ENCODE results near the gene BUD13.
A peak's percentile ranks its signal among the peaks of the same experiment; 100 is the strongest.

BUD13 gene

DNA sequence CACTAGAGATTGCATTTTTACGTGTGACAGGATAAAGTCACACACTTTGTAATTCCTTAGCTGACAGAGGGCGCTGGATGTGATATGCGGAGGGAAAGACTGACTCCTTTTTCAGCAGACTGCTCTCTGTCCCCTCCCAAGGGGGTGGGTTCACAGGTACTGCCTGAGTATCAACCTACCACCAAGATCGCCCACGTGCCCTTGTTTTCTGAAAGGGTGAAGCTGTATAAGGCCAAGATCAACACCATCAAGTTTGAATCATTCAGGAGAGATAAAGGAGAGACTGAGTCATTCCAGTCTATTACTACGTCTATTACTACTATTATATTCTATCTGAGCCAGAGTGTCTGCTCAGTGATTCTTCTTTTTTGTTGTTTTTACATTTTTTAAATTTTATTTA lies 30.7 kb downstream of the BUD13 start:
- no peak for DNase-seq

DNA sequence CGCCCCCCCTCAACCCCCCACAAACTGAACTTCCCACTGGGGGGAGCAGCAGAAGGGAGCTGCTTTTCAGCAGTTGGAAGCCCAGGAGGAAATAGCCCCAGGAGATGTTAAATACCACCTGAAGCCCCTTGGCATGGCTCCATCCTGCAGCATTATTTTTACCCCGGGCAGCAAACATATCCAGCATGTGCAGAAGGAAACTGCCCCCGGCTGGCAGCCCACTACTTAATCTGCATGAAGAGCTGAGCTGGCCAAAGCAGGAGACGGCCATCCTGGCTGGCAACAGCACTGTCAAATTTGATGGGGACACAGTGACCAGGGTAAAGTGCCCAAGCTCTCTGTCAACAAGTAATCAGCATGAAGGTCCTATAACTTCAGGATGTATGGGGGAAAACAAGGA lies 32.0 kb downstream of the BUD13 start:
- DNase-seq: no peak

DNA sequence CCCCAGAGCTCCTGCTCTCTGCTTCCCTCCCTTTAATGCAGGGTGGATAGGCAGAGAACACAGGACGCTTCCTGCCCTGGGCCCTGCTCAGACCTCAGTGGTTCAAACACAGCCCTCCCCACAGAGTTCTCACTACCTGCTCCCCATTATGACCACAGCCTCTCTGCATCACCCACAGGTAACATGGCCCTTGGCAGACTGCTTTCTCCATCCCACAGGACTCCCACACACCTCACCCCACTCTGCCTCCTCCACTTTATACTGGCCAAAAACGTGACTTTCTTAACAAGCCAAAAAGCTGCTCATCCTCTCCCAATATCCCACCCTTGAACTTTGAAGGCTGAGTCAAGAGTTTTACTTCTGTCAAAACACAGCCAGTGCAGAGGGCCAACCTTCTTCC lies 33.8 kb downstream of the BUD13 start:
- no peak for DNase-seq

DNA sequence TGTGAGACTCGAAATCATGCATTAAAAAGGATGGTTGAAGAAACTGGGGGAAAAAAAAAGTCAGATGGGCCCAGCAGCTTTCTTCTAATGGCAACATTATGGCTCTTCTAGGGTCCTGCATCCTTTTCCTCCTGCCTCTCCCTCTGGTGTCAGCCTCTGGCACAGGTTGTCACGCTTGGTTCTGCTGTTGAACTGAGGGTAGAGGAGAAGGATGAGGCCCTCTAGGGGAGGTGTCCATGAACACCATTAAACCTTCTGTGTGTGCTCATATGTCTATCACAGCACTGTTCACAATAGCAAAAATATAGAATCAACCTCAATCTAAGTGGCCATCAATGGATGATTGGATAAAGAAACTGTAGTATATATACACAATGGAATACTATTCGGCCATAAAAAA lies 36.0 kb downstream of the BUD13 start:
- DNase-seq: no peak

DNA sequence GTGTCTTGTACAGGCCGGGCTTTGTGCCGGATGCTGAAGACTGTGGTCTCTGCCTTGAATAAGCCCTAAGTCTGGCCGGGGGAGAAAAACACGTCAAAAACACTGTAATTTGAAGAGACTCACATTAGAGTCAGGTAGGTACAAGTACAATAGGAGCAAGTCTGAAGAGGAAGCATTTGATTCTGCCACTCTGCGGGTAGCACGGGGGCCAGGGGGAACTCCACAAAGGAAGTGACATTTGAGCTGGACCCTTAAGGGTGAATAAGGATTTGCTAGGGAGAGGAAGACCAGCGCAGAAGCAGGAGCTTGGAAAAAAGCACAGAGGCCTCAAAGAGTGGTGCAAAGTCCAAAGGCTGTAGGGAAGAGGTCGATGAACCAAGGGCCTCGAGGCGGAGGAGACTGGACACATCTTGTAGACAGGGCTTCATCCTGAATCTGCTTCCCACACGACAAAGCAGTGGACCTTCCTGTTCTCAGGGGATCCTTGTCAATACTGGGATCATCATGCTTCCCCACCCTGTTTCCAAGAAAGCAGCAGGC lies 38.7 kb downstream of the BUD13 start:
- DNase-seq: no peak

DNA sequence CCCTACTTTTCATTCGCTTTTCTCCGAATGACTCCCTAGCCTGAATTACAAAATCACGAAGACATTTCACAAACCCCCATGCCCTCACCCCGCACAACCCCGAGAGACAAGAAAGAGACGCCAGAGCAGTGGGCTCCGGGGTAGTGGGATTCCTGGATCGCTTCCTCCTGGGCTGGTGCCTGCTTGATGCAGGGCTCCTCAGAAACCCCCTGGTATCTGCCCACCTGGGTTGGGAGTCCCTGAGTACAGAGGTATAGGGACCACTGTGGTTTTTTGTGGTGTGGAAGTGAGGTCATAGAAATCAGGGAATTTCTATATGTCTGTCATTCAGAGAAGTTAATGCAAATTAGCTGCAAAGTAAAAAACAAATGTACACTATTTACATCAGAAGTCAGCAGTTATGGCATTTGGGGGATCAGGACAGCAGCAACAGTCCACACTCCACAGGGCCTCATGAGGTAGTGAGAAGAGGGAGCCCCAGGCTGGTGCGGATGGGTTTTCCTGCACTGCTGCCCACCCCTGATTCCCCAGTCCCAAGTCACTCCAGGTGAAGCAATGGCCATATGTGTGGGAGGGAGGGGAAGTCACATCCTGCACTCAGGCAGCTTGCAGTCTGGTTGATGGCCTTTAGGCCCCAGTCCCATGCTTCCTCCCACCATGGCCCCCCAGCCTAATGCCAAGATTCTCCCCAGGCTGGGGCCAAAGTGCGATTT lies 39.6 kb downstream of the BUD13 start:
- DNase-seq: no peak

DNA sequence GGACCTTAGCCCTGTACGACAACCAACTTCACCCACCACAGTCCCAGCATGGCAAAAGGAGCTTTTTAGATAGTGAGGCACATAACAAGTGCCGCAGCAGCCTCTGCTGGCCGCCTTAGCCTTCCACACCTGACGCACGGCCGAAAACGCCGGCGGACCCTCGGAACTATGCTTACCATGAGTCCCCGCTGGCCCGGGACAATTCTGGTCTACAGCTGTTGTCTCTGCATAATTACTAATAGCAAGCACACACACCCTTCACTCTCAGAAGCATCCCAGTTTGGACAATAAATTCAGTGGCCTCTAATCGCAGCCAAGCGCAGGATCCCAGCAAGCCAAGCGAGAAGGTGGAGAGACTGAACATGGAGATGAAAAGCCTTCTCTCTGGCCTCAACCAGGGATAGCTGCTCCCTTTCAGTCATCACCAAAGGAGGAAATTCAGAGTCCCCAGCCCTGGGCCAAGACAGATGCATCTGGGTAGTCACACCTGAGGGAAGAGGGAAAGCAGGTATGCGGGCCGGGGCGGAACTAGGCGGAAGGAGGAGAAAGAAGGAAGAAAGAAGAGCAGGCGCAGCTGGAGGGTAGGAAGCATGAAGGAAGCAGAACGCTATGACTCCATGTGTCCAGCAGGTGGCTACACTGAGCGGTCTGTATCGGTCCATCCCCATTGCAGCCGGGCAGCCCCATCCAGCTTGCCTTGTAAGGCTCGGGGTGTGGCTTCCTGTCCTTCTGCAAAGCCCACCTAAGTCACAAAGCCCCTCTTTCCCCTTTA lies 40.3 kb downstream of the BUD13 start:
- peak; percentile 64 for DNase-seq

DNA sequence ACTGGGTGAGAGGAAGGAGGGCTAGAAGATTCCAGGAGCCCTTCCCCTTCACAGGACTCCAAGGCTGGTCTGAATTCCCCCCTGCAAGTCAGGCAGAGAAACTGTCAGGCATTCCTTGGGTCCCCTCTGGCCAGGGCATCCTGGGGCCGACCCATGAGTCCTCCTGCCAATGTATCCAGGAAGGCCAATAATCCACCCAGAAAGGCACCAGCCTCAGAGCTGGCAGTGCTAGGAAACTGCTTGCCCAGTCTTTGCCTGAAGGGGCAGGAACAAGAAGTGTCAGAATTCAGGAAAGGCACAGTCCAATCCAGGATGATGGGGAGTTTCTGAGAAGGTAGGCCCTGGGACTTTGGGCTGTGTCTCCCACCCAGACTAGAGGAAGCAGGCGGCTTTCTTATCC lies 41.0 kb downstream of the BUD13 start:
- DNase-seq: no peak

DNA sequence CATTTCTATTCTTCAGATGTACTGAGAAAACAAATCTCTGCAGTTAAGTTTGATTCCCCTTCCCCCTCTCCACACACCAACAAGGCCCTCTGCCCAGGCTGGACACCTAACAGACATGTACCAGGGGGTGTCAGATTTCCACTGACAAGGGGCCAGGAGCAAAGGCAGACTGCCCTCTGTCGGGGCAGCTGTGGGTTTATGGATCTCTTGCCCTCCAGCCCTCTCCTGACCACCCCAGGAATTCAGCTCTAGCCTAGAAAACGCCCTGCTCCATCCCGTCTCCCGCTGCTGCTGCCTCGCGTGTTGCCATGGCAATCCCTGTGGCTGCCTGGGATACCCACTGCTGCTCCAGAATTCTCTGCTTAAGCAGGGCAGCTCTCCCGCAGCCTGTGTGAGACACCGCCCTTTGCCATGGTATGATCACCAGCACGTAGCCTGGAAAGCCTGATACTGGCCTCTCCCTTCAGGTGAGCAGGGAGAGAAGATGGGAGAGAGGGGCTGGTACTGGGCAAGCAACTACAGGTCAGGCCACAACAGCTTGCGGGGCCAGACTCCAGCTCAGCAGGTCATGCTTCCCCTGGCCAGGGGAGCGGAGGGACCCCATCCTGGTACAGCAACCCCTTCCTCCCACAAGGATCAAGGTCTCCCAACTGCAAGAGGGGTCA lies 41.6 kb downstream of the BUD13 start:
- DNase-seq: no peak

DNA sequence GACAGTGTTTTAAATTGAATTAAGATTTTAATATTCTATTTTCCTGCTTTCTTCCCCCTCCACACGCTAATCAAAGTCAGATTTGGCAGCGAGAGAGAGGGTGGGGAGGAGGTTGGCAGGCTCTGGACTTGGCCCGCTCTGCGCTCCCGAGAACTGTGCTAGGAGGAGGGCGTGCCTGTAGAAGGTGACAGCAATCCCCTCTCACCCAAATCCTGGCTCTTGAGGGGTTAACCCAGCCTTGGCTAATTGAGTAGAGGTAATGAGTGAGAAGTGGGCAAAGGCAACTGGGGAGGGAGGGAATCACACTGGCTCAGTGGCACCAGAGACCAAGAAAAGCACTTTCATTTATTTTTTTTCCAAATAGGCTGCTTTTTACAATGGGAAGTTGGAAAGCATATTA lies 42.2 kb downstream of the BUD13 start:
- no peak for DNase-seq

DNA sequence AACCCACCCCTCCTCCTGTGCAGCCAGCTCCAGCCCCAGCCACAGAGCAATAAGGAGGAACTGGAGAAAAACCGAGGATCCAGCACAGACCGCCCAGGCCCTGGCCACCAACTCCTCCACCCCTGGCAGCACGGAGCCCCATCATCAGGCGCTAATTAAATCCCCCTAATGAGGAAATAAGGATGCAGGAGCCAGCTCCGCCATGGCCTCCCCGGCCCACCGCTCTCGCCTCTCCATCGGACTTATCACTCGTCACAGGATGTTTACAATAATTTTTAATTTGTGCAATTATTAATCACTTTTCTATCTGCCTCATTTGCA lies 42.6 kb downstream of the BUD13 start:
- DNase-seq: no peak

DNA sequence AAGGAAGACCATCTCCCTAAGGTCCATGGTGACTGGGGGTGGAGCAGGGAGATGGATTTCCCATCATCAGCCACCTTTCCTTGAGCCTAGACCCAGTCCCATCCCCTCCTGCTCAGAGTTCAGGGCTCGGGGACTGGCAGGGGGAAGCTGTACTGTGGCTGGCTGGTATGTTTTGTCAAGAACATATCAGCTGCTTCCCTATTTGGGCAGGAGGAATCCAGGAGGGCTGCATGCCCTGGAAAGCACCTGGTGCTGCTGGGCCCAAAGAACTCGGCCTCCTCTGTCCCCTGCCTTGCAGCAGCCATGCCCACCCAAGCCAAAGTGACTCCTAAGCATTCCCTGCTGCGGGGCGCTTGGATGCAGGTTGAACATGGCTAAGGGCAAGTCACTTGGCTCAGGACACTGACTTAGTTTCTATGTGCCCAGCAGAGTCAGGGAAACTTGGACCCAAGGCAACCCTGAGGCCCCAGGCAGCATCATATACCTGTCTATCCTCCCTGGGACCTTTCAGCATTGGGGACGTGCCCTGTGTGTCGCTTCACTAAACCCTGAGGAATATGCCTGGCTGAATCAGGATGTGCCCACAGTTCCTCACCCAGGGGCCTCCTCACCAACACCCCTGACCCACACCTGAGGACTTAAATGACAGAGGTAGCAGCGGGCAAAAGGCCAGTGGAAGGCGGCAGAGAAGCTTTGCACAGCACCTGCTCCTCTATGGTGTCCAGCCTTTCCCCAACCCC lies 43.1 kb downstream of the BUD13 start:
- no peak for DNase-seq

DNA sequence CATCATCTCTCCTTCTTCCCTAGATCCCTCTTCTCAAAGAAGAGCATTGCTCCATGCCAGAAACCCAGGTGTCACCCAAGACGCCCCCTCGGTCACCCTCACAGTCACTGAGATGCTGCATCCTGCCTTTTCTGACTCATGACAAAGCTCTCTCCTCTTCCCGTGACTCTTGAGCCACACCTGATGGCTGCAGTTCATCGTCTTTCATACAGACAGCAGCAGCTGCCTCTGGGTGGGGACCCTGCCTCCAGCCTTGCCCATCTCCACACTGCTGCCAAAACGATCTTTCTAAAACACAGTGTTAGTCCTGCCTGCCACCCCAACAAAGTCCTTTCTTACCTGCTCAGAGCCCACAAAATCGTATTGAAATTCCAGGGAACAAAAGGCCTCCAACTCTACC lies 44.8 kb downstream of the BUD13 start:
- DNase-seq: no peak

DNA sequence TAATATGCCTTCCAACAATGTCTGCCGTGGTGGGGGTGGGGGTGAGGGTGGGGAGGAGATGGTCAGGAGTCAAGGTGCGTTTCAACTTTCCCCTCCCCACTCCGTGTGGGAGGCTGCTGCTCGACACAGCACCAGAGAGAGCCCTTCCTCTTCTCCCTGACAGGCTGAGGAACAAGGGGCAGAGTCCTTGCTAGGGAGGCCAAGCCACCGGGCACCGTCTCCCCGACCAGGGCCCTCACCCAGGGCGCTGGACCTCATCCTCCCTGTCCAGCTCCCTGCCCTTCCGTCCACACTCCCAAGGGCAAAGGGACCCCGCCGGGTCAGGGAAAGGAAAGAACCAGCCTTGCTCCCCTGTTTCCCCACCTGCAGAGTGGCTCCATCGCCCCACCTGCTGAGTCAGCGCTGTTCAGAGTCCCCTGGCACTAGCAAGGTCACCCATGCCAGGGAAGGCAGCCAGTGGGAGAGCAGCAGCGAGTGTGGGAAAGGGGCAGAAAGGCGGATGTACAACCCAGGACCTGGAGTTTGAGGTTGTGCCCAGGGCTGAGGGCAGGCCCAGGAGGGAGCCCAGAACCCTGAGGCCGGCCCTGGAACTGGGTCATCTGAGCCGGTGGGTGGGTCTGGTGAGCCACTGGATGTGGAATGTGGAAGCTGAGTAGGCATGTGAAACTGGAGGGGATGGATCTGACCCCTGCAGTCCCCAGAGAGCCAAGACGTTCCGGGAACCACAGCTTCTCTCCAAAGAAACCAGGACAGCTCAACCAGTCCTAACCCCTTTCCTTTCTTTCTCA lies 47.2 kb downstream of the BUD13 start:
- no peak for DNase-seq

DNA sequence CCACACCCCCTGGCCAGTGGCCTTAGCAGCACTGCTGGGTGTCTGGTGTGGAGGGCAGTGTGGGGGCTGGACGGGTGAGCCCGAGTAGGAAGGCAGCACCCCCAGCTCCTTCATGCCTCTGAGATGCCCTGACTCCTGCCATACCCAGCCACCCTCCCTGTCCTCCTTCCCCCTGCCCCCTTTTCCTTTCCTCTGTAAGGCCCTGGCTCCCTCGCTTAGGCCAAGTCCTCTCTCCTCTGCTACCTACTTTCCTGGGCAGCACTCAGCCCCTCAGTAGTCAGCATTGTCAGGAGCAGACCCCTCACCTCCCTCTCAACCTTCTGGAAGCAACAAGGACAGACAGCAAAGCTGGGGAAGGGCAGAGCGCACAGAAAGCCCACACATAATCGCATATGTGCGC lies 48.0 kb downstream of the BUD13 start:
- no peak for DNase-seq

DNA sequence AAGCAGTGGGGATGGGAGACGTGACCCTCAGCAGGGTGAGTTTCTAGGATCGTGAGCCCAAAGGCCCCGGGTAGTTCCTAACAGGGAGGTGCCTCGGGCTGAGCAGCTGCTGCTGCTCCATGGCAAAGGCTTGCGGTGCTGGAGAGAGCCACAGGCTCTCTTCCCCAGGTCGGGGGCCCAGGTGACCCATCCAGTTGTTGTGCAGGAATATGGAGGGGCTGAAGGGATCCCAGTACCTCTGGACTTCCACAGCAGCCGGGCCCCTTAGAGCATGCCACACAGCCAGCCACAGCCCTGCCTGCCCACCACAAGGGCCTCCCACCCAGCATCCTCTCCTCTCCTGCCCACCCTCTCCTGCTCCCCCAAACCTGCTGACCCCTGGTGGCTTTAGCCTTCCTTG lies 49.3 kb downstream of the BUD13 start:
- DNase-seq: no peak

DNA sequence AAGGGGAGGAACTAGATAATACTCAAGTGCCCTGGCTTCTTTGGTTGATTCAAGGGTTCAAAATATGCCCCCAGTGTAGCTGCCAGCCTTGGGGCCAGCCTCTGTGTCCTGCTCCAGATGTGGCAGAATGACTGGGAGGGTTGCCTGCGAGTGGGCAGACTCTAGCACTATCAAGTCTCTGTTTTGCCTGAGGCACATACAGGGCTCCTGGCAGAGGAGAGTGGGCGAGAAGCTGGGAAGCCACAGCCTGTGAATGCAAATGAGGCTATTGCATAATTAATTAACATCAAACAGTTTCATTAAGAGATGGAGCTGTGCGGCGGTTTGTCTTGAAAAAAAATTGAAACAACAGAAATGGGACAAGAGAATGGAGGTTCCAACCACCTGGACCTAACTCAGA lies 50.8 kb downstream of the BUD13 start:
- no peak for DNase-seq

DNA sequence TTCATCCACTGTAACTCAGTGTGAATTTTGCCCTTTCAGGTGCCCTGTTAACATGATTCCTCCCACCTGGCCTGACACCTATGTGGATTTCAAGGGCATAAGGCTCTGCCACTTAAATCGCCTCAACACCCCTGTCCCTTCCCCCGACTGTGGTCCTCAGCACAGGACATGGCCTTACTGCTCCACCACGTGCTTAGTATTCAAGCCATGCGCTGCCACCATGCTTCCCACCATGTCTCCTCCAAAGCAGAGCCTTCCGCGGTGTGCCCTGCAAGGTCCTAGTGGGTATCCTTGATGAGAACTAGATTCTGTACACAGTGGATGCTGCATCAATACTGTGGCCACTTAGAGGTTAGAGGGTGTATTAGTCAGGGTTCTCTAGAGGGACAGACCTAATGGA lies 51.9 kb downstream of the BUD13 start:
- DNase-seq: no peak

DNA sequence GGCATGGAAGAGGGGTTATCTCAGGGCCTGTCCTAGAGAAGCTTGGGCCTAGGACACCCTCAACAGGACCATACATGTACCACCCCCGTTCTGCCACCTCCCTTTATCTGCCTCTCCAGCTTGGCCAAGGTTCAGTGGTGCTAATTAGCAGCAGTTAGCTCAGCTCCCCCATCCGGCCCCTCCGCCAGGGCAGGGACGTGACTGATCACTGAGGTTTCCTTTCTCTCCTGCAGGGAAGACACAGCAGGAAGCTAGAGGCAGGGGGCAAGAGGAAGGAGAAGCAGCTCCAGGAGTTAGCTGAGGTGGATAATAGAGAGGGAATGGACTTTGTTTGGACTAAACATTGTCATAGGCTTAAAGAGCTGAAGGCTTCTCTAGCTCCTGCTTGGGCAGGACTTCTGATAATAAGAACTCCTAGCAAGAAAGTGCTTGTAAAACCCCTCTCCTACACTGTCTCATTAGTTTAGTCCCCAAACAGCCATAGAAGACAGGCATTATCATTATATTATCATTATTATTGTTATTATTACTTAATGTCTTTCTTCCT lies 53.8 kb downstream of the BUD13 start:
- DNase-seq: no peak

DNA sequence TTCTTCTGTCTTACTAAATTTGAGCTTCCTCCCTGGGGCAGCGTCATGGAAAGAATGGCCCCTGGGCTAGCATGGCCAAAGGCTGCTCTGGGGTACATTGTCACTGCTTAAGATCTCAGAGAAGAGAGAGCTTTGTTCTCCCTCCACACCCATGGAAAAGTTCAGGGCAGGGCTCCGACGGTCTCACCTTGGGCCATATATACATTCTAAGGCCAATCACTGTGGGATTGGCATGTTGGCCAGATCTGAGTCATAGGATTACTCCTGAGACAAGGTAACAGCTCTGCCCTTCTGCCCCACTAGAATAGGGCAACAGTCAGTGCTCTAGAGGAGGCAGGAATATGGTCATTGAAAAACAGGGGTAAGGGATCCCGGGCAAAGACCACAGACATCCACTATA lies 56.2 kb downstream of the BUD13 start:
- no peak for DNase-seq

DNA sequence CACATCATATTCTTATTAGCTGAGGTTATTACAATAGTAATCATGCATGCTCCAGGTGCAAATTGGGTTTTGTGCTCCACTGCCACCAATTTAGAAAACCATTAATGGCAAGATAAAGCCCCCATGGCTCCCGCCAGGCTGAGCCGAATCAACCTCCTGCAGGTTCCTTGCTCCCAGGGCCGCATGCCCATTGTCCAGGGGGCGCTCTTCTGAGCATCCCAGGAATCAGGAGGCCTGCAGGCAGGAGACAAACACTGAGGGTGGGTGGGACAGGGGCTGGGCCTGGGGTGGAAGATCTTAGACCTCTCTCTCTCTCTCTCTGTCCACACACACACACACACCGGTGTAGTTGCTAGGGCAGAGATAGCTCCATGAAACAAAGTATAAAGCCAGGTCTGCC lies 57.4 kb downstream of the BUD13 start:
- DNase-seq: no peak

DNA sequence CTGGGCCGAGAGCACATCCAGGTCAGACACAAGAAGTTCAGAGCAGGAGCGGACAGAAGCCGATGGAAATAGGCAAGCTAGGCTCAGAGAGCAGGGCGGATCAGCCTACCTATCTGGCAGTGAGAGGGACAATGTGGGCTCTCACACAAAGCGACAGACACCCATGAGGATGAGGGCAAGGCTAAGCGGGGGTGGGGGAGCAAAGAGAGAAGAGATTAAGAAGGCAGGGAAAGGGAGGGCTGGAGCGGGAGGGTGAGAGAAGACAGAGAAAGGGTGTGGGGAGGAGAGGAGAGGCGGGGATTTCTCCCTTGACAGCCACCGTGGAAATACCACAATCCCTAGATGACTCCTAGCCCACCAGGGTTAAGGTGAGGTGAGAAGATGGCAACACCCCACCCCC lies 57.9 kb downstream of the BUD13 start:
- no peak for DNase-seq
